Mammary epithelial cell (primary cell): Measurements from ENCODE around the gene WDR11.

Experiments used
- EZH2 ChIP-seq: IDR thresholded peaks from 2 replicates; pipeline ENCODE4 v1.6.1; 2012; ENCODE audit warnings: low read length, inconsistent platforms, borderline replicate concordance
- TF ChIP-seq, protein P1 (sequence below), 2 donors: IDR thresholded peaks in 1 of 2; conservative IDR thresholded peaks in 1 of 2; 2 replicates each; pipeline ENCODE4 v1.5.1; 2011 to 2012; ENCODE audit warnings: inconsistent platforms in 2 of 2, low read length in 2 of 2, mild to moderate bottlenecking in 2 of 2, control low read depth in 1 of 2, low read depth in 1 of 2; ENCODE audit not compliant: insufficient read depth in 1 of 2; ENCODE audit errors: extremely low read depth in 1 of 2

DNA sequence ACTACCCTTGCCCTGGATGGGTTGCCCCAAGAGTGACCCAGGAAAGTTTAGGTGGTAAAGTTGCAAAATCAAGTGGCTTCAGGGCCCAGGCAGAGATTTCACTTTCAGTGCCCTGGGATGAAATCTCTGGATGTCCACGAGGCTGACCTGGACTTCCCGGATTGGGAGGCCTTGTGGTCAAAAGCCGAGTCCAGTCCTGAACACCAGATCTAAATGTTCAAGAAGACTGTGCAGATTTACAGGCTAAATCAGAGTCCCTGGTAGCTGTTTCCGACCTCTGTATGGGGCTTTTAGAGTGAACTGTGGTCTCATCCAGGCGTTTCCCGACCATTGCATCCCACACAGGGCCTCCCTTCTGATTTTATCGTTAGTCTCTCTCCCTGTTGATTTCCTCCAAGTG, 95.3 kb downstream of the WDR11 start:
- TF ChIP-seq, protein P1, sequence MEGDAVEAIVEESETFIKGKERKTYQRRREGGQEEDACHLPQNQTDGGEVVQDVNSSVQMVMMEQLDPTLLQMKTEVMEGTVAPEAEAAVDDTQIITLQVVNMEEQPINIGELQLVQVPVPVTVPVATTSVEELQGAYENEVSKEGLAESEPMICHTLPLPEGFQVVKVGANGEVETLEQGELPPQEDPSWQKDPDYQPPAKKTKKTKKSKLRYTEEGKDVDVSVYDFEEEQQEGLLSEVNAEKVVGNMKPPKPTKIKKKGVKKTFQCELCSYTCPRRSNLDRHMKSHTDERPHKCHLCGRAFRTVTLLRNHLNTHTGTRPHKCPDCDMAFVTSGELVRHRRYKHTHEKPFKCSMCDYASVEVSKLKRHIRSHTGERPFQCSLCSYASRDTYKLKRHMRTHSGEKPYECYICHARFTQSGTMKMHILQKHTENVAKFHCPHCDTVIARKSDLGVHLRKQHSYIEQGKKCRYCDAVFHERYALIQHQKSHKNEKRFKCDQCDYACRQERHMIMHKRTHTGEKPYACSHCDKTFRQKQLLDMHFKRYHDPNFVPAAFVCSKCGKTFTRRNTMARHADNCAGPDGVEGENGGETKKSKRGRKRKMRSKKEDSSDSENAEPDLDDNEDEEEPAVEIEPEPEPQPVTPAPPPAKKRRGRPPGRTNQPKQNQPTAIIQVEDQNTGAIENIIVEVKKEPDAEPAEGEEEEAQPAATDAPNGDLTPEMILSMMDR (conservative IDR thresholded peaks at IDR 0.05 in 1 of 2, IDR thresholded peaks at IDR 0.05 in 1 of 2; ENCODE audit: extremely low read depth in 1 of 2, insufficient read depth in 1 of 2, low read depth in 1 of 2, low read length in 2 of 2), result no peak
- no peak for TF ChIP-seq EZH2
